T-helper 22 cell (primary cell): ENCODE results near the gene AGMO.

ENCODE experiments used
- DNase-seq: peaks from one replicate; pipeline ENCODE4 v3.0.0-alpha.2; 2020; ENCODE audit warnings: low read depth

Gene AGMO

DNA sequence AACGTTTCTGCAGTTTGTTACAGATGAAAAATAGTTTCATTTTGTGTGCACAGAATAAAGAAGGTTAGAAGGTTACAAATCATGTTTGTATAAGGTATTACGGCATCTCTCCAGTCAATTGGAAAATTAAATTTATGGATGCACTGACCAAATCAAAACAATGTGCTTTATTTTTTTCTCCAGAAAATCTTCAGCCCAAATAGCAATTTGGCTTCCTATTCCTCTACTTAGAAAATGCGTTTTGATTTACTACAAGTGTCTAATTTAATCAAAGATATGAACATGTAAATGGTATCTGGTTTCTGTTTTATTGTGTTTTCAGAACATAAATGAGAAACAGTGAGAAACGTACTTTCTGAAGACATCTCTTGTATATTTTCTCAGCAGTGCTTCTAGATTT is 63.4 kb downstream of the AGMO start:
- DNase-seq = no peak

DNA sequence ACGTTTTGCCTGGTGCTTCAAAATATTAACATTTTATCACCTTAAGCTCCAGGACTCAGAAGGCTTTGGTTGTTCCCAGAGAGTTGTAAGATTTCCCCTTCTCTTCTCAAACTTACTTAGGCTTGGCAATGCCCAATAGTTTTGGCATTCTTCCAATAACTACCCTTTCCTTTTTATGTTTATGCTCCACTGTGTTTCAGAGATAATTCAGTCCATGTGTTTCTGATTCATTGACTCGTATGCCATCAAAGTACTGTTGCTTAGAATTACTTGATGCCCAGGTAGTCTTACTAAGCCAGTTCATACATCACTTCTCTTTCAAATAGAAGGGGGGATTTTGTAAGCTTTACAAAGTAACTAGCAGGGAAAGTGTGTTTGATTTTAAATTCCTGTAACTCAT is 66.6 kb downstream of the AGMO start:
- DNase-seq = no peak

DNA sequence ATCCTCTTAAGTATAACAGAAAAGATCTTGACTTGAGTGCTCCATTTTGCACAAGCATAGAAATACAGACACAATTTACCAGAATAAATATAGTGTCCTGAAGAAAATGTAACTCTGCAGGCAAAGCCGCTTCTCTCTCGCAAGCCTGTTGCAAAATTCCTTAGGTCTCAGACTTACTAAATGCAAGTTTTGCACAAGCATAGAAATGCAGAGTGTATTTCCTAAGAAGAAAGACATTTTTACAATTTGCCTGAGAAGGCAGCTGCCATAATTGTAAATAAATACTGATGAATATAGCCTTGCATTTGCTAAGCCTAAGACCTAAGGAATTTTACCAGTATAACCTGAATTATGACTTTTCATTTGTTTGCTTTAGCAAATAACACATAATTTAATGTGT is 67.1 kb downstream of the AGMO start:
- DNase-seq = no peak

DNA sequence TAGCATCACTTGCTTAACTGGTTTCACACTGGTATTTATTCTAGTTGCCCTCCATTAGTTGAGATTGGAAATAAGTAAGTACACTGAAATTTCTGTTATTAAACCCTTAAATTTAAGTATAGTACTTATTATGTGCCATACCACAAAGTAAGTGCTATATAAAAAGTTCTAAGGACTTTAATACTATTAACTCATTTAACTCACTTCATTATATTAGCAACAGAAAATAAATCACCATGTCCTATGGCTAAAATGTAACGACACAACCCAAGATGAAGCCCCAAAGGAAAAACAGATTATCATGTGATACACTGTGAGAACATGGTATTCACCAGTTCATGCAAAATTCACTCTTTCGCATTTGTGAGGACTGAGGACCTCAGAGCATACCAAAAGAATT is 70.5 kb downstream of the AGMO start:
- no peak for DNase-seq

DNA sequence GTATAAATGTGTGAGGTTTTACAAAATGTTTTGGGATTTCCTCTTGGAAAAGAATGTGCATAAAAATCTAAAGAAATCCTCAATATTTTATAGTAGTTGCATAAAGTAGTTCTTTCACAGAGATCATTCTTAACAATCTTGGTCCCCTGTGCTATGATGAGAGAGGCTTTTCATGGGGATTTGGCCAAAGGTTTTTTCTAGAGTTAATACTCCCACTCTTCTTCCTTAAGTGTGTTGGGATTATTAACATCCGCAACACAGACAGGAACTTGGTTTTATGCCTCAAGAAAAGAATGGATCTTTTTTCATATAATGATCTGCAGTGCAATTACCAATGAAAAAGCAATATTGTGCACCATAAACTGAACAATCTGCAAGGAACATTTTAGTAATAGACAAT is 71.5 kb downstream of the AGMO start:
- no peak for DNase-seq

DNA sequence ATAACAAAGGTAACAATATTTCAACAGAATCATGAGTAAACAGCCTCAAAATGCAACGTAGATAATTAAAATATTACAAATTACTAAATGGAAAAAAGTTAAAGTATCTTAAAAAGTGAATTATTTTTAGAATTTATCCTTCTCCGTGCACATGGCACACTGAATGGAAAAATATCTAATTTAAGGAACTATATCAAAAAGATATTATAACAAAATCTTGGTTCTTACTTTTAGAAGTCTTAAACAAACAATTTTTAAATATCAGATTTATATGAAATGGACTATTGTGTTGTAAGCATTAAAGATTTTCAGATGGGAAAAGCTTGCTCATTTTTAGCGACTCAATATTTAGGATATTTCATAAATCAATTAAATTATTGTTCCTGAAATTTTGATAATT is 72.0 kb downstream of the AGMO start:
- DNase-seq = no peak

DNA sequence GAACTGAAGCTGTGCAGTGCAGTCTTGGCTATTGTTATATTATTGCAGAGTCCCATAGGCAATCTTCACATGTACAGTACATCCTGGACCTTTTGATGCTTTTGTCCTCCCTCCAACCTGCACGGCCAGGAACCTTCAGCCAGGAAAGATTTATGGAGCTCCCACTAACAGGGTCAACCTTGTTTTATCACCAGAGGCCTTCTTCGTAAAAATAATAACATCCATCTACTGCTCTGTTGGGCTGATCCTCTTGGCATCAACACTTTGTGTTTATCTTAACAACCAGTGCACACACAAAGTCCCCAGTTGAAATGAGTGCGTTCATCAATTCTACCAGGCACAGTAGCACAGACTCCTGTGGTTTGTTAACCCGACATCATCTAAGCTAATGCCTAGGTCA is 72.4 kb downstream of the AGMO start:
- DNase-seq = no peak

DNA sequence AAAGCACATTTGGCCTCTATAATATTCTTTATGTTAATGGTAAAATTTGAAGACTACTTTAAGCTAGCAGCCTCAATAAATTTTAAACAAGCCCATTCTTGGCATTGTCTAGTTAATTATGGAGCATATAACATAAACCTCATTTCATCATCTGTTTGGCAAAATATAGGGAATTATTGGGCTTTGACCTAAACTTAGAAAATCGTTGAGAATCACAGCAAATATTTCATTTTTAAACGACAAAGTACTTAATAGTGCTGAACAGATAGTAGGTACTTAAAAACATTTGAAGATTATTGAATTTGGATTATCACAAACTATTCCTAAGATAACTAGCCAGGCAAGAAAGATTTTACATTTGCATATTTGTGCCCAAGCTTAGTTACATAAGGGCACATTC is 73.4 kb downstream of the AGMO start:
- DNase-seq = no peak

DNA sequence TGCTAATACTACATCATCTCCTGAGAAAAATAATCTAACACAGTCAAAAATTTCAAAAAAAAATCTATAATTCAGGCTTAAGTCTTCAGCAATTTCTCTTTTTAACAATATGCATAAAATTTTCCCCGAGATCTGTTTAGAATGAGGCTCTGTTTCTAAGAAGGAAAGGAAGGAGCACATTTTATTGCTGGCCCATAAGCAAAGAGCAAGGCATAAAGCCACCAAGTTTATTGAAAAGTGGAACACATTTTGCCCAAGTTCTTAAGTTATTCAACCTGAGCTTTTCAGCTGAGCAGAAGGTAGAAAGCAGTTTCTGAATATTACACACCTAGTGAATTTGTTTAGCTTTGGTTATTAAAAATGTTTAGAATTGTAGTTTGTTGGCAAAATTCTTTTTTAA is 73.9 kb downstream of the AGMO start:
- no peak for DNase-seq

DNA sequence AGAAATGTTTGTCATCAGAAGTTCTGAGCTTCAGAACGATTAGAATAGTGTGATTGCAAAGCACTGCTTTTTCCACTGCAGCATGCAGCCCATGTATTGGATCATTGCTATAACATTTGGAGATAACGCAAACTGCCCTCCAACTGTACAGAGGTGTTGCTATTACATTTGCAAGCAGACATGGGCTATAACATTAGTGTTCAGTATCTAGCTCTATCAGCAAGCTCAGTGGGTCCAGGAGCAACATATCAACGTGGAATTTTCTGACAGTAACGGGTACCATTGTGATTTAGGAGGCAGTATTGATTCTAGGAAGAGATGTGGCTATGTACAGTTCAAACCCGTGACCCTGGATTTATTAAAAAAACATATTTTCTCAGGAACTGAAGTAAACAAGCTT is 75.8 kb downstream of the AGMO start:
- no peak for DNase-seq

DNA sequence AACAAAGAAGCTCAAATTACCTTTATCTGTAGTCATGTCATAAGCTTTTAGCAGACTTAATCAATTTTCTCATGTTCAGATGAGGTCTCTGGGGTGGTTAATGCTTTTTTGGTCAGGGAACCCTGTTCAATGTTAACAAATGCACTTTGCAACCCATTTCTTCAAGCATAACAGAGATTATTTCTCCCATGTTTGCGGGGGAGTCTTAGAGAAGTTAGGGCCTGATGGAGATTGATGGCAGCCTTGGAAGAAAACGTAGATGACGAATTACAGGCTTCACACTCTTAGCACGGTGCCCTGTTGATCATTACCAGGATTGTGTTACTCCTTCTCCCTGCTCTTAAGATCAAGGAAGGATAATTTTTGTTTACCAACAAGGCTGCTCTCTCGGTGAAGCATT is 76.4 kb downstream of the AGMO start:
- DNase-seq = no peak

DNA sequence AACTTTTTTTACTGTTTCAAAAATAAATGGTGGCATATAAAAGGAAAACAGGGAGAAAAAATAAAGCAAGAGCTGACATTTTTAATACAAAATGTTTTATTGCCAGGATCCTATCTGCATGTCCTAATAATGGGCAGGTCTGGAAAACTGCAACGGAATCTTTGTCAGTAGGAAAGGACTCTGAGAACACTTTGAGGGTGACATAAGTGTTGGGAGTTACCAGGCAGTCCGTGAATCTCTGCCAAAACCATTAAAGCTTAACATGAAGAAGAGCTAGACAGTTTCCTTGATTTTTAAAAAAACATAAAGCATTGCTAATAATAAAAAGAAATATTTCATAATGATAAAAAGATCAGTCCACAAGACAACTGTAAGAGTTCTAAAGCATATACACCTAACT is 80.7 kb downstream of the AGMO start:
- DNase-seq = no peak

DNA sequence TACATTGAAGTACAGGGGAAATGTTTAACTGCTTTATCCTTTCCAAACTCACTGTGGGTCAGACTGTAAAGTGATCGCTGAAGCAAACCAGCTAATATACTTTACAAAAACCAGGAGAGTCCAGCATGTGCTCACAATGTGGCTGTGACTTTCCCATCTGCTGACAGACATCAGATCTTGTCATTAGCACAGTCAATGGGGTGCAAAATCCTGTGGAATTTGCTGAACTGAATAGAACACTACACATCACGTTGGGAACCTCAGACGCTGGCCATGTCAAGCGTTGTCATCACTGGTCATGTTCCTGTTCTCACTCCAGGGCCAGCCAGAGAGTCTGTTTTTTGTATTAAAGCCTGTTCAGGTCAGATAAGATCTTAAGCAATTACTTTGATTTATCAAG is 83.4 kb downstream of the AGMO start:
- DNase-seq = no peak

DNA sequence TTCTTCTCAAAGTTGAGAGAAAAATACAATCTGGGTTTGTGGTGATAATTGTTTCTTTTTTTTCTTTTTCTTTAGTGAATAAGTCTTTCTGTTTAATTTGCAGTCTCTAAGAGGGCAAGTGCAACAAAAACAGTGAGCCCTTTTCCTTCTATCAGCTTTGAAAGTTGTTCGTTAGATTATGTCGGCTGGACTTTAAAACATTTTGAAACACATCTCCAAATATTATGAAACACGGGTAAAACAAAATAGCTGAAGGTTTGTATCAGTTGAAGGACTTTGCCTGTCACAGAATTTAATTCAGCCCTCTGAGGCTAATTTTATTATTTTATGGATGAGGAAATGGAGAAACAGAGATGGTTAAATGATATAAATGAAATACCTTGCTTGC is 85.3 kb downstream of the AGMO start:
- no peak for DNase-seq

DNA sequence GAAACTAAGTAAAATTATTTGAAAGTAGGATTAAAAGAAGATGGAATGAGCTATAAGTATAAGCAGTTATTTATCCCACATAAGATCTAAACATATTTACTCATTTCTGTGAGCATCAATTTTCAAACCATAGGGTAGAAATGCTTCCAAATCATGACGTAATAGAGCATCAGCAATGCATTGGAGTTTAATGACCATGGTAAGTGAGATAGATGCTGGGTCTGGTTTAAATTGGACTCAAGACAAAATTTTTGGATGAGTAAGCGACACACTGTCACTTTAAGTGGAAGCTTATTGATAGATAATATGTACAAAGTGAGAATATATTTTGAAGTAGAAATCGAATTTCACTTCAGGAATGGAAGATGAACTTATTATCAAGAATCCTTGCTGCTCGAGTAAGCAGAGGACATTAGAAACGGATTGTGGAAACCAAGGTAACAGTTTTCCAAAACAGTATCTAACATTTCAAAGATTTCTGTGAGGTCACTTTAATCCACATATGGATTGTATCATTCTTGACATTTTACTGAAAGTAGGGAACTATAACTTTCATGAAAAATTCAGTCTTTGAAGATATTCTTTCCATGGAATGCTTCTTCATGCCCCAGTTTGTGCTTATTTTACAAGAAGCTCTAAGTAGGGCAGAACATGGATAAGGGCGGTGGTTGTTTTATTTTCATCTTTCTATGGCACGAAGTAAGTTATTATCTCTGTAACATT is 85.8 kb downstream of the AGMO start:
- DNase-seq = no peak

DNA sequence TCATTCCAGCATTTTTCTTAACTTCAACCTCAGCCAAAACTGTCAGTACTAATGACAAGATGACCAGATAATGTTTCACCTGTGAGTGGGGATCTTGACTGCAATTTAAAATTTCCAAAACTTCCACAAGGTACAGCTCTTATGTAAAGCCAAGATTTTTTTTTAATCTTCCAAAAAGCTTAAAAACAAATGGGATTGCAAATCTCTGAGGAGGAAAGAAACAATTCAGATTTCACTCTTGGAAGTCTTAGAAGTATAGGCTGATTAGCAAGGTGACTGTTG is 90.2 kb downstream of the AGMO start:
- DNase-seq = no peak

DNA sequence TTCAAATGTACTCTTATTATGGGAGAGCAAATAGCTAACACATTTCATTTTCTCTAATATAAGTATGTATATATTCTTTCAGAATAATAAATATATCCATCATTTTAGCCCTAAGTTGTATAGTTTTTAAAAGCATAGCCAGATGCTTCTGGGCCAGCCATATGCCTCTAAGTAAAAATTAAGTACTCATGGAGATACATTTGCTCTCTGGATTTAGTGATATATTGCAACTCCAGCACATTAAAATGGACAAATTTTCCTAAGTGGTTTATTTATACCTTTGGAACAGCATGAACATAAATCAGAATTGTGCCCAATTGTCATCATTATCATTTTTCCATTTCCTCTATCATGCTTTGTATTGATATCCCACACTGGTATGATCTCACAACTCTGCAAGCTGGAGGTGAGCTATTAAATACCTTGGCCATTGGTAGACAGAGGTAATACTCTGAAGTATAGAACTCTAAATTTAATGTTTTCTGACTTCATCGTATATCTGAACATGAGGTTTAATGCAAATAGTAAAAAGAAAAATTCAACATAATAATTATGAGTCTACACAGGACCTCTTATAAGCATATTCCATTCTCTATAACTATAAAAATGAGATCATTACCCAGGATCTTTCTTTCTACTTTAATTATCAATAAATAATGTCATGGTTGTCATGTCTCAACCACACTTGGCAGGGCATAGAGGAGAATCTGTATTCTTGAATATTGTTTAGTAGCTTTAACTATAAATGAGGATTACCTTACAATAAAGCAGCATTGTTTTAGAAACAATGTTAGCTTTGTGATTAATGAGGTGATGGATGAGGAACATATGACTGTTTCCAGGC is 90.8 kb downstream of the AGMO start:
- DNase-seq = no peak

DNA sequence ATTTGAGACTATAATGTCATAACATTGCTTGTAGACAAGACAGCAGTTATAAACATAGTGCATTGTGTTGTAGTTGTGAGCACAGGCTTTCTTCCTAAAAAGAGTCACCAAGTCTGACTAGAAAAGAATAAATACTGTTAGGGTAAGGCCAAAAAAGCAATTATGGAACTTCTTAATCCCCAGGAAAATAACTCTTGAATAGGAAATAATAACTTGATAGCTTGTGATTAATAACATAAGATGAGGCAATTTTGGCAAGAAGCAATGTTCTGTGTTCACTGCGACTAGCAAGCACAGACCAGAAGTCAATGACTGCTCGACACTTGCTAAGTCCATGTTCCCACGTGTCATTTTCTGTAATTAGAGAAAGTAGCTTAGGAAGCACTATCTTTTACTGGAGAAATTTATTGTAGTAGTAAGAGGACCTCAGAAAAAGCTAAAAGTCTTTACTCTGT is 97.1 kb downstream of the AGMO start:
- DNase-seq = no peak

DNA sequence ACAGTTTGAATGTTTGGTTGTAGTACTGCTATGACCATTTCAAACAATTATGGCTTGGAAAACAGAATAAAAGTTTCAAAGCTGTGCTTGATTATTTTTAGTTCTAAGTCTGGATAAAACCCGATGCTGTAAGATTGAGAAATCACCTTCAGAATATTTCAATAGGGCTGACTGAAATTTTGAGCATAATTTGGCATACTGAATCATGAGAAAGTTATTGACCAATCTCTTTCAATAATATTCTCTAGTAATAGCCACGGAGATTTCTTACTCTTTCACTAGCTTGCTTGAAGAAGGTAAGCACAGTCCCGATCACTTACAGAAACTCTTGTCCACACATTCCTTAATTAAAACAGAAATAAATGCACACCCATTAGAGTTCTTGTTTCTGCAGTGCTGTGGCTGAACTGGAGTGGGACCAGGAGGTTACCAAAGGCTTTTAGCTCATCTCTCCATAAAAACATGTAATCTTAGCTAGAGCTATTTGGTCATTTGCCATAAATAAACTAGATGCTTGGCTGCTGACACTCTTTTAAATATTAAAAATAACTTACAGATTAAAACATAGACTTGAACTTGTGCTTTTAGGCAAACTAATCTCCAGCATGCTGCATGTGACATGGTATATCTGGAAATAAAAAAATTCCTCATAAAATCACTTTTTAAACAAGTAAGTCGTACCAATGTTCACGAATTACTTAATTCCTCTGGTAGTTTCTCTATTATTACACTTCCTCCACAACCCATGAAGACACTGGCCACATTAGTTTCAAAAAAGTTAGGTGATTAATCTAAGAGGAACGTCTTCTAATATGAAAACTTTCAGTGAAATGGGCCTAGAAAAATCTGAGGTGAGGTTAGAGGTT is 97.8 kb downstream of the AGMO start:
- DNase-seq = no peak

DNA sequence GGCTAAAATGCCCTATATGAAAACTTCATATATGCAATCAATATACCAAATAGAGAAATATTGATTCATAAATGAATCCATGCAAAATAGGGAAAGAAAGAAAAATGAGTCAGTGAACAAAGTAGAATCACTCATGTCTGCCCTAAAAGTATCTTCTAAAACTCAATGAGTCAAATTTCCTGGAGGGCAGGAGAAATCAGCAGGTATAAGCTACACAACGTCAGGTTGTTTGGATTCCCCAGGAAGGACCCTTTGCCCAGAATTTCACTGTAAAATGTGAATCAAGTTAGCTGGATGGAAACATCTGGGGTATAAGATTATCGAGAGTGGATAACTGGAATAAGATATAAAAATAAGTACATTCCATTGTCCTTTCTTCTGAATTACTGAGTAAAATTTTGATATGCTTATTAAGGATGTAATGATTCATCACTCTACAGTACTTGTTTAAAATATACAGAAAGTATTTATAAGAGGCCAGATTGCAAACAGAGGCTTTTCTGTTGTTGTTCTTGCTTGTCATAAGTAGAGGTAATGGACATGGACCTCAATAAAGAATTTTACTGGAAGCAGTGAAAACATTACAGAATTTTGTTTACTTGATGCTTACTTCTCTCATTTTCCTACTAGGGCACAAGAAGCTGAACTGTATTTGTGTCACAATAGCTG is 99.0 kb downstream of the AGMO start:
- no peak for DNase-seq

DNA sequence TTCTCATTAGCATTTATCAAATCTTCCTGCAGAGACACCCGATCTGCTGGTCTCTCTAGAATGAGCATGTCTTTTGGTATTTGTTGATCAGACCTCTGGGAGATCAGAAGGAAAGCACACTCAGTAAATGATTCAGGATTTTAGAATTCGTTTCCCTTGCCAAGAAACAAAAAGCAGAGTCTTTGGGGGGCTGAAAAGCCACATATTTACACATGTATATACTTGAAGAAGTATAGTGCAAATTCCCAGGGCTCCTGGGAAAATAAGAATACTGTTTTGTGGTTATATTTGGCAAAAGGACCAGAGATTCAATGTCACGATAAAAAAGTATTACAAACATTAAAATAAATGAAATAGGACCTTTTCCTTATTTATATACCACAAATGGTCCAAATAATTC is 100.2 kb downstream of the AGMO start:
- no peak for DNase-seq

DNA sequence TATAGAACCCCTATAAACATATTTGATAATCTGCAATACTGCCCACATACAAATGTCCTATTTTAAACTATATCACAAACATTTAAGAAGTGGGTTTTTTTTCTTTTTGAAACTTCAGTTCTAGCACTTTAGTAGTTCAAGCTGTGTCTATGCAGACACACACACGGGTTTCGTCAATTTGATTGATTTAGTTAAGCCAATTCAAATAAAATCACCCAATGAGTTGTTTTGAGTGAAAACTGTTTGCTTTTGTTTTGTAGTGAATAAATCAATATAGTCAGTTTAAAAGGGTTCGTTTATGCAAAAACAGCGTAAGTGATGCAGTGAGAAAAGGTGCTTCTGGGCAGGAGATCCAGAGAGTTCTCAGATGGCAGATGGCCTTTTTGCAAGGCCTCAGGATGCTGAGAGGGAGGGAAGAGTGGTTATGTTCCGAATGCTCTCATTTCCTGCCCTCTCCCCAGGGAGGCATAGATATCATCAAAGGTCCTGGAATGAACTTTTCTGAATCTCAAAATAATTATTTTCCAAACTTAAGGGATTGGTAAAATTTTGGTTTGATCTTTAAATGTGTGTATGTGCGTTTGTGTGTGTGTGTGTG is 102.7 kb downstream of the AGMO start:
- no peak for DNase-seq
